Adrenal gland (tissue), 12 donors: ENCODE data around the gene DPP10. TPM values are rescaled to one million over a fixed set of nuclear protein-coding genes. Genes with fewer than 3 reads are reported as not detected.

Experiments used
- DNase-seq, 7 donors: peaks; one replicate each; pipeline ENCODE4 v3.0.0-alpha.2; 2019 to 2020
- H3K27ac ChIP-seq, 5 donors: fragments of 200-600 bp; sonication (generic) in 4 of 5; 1 replicate in 3 of 5; 2 replicates in 2 of 5; pipeline versions ENCODE4 v1.5.1 to v1.8.0; 2016 to 2020; ENCODE audit warnings: mild to moderate bottlenecking in 1 of 5
- H3K27me3 ChIP-seq: fragments of 200-600 bp; 2 replicates; pipeline ENCODE4 v1.8.0; 2021
- H3K36me3 ChIP-seq, 2 donors: fragments of 200-600 bp; replicated peaks in 1 of 2; 1 replicate in 1 of 2; 2 replicates in 1 of 2; pipeline versions ENCODE4 v1.5.1 to v1.8.0; 2018 to 2022
- H3K4me1 ChIP-seq, 2 donors: fragments of 200-600 bp; replicated peaks in 1 of 2; 1 replicate in 1 of 2; 2 replicates in 1 of 2; pipeline versions ENCODE4 v1.5.1 to v1.8.0; 2018 to 2021
- H3K4me3 ChIP-seq, 4 donors: fragments of 200-600 bp; sonication (generic) in 3 of 4; one replicate each; pipeline ENCODE4 v1.5.1; 2016 to 2018
- H3K9me3 ChIP-seq, 3 donors: fragments of 200-600 bp; sonication (generic) in 1 of 3; replicated peaks in 1 of 3; 1 replicate in 2 of 3; 2 replicates in 1 of 3; pipeline versions ENCODE4 v1.5.1 to v1.8.0; 2016 to 2021
- CTCF ChIP-seq, 6 experiments: fragments of 450-650 bp in 4 of 6; fragments of 200-600 bp in 2 of 6; sonication (generic) in 1 of 6; IDR thresholded peaks; 1 replicate in 5 of 6; 2 replicates in 1 of 6; pipeline versions ENCODE4 v1.5.1 to v1.8.0; 2016 to 2021; ENCODE audit warnings: antibody characterized with exemption in 6 of 6, mild to moderate bottlenecking in 2 of 6, moderate library complexity in 1 of 6
- POLR2A ChIP-seq, 2 donors: fragments of 450-650 bp; IDR thresholded peaks; one replicate each; pipeline ENCODE4 v1.6.1; 2017; ENCODE audit warnings: antibody characterized with exemption in 2 of 2, mild to moderate bottlenecking in 2 of 2, moderate library complexity in 1 of 2
- WGBS, 4 donors: extraction: QIAGEN DNeasy Blood & Tissue Kit in 2 of 4; methylation state at CpG; one replicate each; pipeline versions ENCODE4 v1.1.5 to v1.1.7; 2013 to 2017; 5-methylcytosine and 5-hydroxymethylcytosine counted together
- intact Hi-C, 2 donors: fragments of 100-400 bp; cut with DNase I; formaldehyde crosslinking; loops; one replicate each; pipeline versions ENCODE4 v1.14.1 to v1.15.0; 2022 to 2023
- polyA plus RNA-seq, 3 donors: library from polyadenylated mRNA; stranded (reverse); fragments of 200-250 nt in 2 of 3; fragments of 350-450 nt in 1 of 3; fragmentation: Illumina TruSeq in 1 of 3; extraction: RNeasy Lipid Tissue Mini Kit (QIAGEN cat#74804) in 1 of 3; gene quantifications; one replicate each; pipeline ENCODE4 v1.2.3, GENCODE V29; 2013 to 2014
- total RNA-seq, 9 donors: library from RNA; depleted of rRNA in 4 of 9; stranded (reverse); fragments of >200 nt in 4 of 9; fragments of 120-200 nt in 1 of 9; fragmentation: NEBNext Ultra II Directional in 1 of 9; extraction: Animal tissue kit (Norgen Biotek cat#: 25700) in 1 of 9; gene quantifications; one replicate each; pipeline versions ENCODE4 v1.1.0 to v1.2.4, GENCODE V29; 2013 to 2023
- donor health status: healthy with polysubstance abuse.
- donor health status: Bipolar disorder and iron deficiency.
- donor health status: DM: yes; HTN: yes; CAD: no.
- donor health status: DM: no; HTN: no; CAD: no.
- donor health status: DM: no; HTN: no; CAD: no.
- donor health status: DM: yes; HTN: yes; CAD: no.

DPP10 gene
- total and polyA plus RNA-seq, 12 donors, result 5.2 to 257 (median 32.0) TPM

DNA sequence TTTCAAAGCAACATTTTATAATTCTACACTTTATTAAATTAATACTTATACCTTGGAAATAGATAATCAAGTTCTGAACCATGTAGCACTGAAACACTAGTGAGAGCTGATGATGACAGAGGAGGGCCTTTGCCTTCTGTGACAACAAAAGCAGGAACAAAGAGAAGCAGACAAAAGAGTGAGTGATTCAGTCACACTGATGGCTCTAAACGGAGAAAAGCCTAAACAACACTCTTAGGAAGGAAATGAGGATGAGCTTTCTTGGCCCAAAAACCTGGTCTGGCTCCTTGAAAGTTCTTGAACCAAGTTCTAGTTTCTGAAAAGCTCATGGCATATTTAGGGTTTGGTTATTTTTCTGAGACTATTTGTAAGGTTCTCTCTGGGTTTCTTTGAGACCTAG, 271.9 kb downstream of the DPP10 start:
- 22 to 58% (median 44%) methylated on average over 1 of the region's 1 CpG for WGBS, 4 donors
- Histone ChIP-seq H3K4me1 (no peaks in the 10 kb centered on the region), H3K27me3 (no peaks in the 10 kb centered on the region), H3K9me3 (no peaks in the 10 kb centered on the region), H3K36me3 (no peaks in the 10 kb centered on the region), H3K27ac (no peak overlapping the region), H3K4me3 (no peak overlapping the region)
- no peak for TF ChIP-seq POLR2A (IDR thresholded peaks at IDR 0.05)
- TF ChIP-seq CTCF (IDR thresholded peaks at IDR 0.05), result no peak
- intact Hi-C loops, result no loop called here
- DNase-seq, result no peak

GRCh38 chr2:114717049-114717448, 274.6 kb downstream of the DPP10 start:
- H3K4me1 ChIP-seq, result no peaks in the 10 kb centered on the region
- H3K4me3 ChIP-seq, result no peak overlapping the region
- no peak for DNase-seq
- intact Hi-C loops, result no loop called here
- no peaks in the 10 kb centered on the region for H3K9me3 ChIP-seq
- no peaks in the 10 kb centered on the region for H3K27me3 ChIP-seq
- no peaks in the 10 kb centered on the region for H3K36me3 ChIP-seq
- TF ChIP-seq POLR2A (IDR thresholded peaks at IDR 0.05) (no peak), CTCF (IDR thresholded peaks at IDR 0.05) (no peak)
- no peak overlapping the region for H3K27ac ChIP-seq
- WGBS, 4 donors, result 63 to 68% (median 64%) methylated on average over 4 of the region's 4 CpGs

DNA sequence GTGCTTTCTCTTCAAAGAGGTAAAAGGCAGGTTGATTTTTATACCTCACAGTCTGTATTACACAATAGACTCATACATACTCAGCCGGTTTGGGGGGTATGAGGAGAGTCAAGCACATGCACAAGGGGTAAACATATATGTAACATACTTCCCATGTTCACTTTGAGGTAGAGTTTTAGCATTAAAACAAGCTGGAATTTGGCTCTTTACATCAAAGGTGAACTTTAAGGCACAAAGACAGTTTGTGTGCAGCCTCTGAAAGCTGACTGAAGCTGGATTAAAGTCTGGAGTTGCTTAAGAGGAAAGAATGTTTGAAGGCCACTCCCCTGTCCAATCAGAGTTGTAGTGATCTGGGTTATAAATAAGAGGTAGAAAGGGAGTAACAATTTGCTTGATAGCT, 282.0 kb downstream of the DPP10 start:
- intact Hi-C loops, result no loop called here
- Histone ChIP-seq H3K36me3 (no peaks in the 10 kb centered on the region), H3K27me3 (no peaks in the 10 kb centered on the region), H3K27ac (no peak overlapping the region), H3K4me1 (no peaks in the 10 kb centered on the region), H3K9me3 (no peaks in the 10 kb centered on the region), H3K4me3 (no peak overlapping the region)
- TF ChIP-seq POLR2A (IDR thresholded peaks at IDR 0.05) (no peak), CTCF (IDR thresholded peaks at IDR 0.05) (no peak)
- 54 to 64% (median 56%) methylated on average over 1 of the region's 1 CpG for WGBS, 4 donors
- DNase-seq, result no peak

- 53 to 67% (median 59%) methylated on average over 2 to 3 of the region's 3 CpGs for WGBS, 4 donors
- Histone ChIP-seq H3K4me1 (no peaks in the 10 kb centered on the region), H3K27ac (no peak overlapping the region), H3K4me3 (no peak overlapping the region), H3K27me3 (no peaks in the 10 kb centered on the region), H3K9me3 (no peaks in the 10 kb centered on the region), H3K36me3 (no peaks in the 10 kb centered on the region)
- no peak for DNase-seq
- intact Hi-C loops, result no loop called here
- no peak for TF ChIP-seq POLR2A (IDR thresholded peaks at IDR 0.05)
- no peak for TF ChIP-seq CTCF (IDR thresholded peaks at IDR 0.05)
Measured at GRCh38 chr2:114727012-114727411, 284.6 kb downstream of the DPP10 start.
